DMS153 (cell line): ENCODE measurements around the gene KAT8.

ENCODE experiments used
- DNase-seq: peaks from one replicate; lab custom pipeline; 2025; lab: John Stamatoyannopoulos, UW

Gene KAT8

GRCh38 chr16:31108035-31108793 is 9.2 kb upstream of the KAT8 start, which contains the start of gene BCKDK:
TSS of gene BCKDK (plus strand) at chr16:31108386. CDS start at chr16:31109224, 838 bp downstream.
- DNase-seq = peak; percentile 62

GRCh38 chr16:31108794-31109558 is 8.5 kb upstream of the KAT8 start:
- no peak for DNase-seq

GRCh38 chr16:31109622-31110021 is 7.8 kb upstream of the KAT8 start:
- no peak for DNase-seq

- DNase-seq = no peak
Observed at GRCh38 chr16:31110106-31111034, 7.1 kb upstream of the KAT8 start.

- no peak for DNase-seq
Observed at GRCh38 chr16:31111881-31112466, 5.5 kb upstream of the KAT8 start.

GRCh38 chr16:31112711-31113110 is 4.8 kb upstream of the KAT8 start:
- DNase-seq = no peak

GRCh38 chr16:31113121-31114120 is 4.0 kb upstream of the KAT8 start:
- no peak for DNase-seq

GRCh38 chr16:31114468-31114867 is 3.0 kb upstream of the KAT8 start:
- no peak for DNase-seq

- DNase-seq = no peak
Observed at GRCh38 chr16:31118223-31119155, 1.0 kb downstream of the KAT8 start.

- DNase-seq = no peak
Observed at GRCh38 chr16:31120129-31120528, 2.7 kb downstream of the KAT8 start.

- no peak for DNase-seq
Observed at GRCh38 chr16:31125844-31126243, 8.4 kb downstream of the KAT8 start.

GRCh38 chr16:31127182-31127581 is 9.7 kb downstream of the KAT8 start:
- DNase-seq = no peak

- DNase-seq = no peak
Observed at GRCh38 chr16:31128711-31129567, 11.5 kb downstream of the KAT8 start.

- no peak for DNase-seq
Observed at GRCh38 chr16:31129568-31130335, 12.3 kb downstream of the KAT8 start.

- no peak for DNase-seq
Observed at GRCh38 chr16:31130336-31130891, 12.9 kb downstream of the KAT8 start.

GRCh38 chr16:31130899-31131298 is 13.4 kb downstream of the KAT8 start:
- peak; percentile 24 for DNase-seq

- DNase-seq = no peak
Observed at GRCh38 chr16:31131416-31131815, 14.0 kb downstream of the KAT8 start.
